Stomach smooth muscle (tissue), 2 donors: ENCODE data around the gene GRK1.
"Not testable (repeated sequence)": the region's sequence is repeated elsewhere in the genome, so short reads cannot be mapped to it uniquely, and the experiment has no call there.

Source experiments
- H3K27ac ChIP-seq: one replicate; pipeline ENCODE4 v1.7.0; 2013; ENCODE audit warnings: mild to moderate bottlenecking, low read length, inconsistent platforms
- H3K27me3 ChIP-seq, 2 donors: one replicate each; pipeline ENCODE4 v1.7.0; 2013; ENCODE audit warnings: low read length in 2 of 2; ENCODE audit not compliant: insufficient read depth in 2 of 2, control insufficient read depth in 1 of 2
- H3K36me3 ChIP-seq, 2 donors: one replicate each; pipeline ENCODE4 v1.7.0; 2013; ENCODE audit warnings: low read length in 2 of 2; ENCODE audit not compliant: control insufficient read depth in 2 of 2, insufficient read depth in 2 of 2
- H3K4me1 ChIP-seq: one replicate; pipeline ENCODE4 v1.7.0; 2013; ENCODE audit warnings: low read length; ENCODE audit not compliant: control insufficient read depth, insufficient read depth
- H3K4me3 ChIP-seq, 2 donors: one replicate each; pipeline ENCODE4 v1.7.0; 2013; ENCODE audit warnings: low read length in 2 of 2
- H3K9ac ChIP-seq, 2 donors: one replicate each; pipeline ENCODE4 v1.7.0; 2013; ENCODE audit warnings: low read length in 2 of 2, mild to moderate bottlenecking in 1 of 2
- H3K9me3 ChIP-seq, 2 donors: one replicate each; pipeline ENCODE4 v1.7.0; 2013; ENCODE audit warnings: low read length in 2 of 2; ENCODE audit not compliant: control insufficient read depth in 2 of 2
- donor health status: healthy.
- donor health status: Pancreatic carcinoma.

GRK1 gene

GRCh38 chr13:113724780-113725315, 57.8 kb downstream of the GRK1 start:
- peaks cover 14% of the 10 kb centered on the region for H3K4me1 ChIP-seq
- H3K9ac ChIP-seq = no peak overlapping the region
- peaks cover 0 to 21% of the 10 kb centered on the region in 2 donors for H3K27me3 ChIP-seq
- H3K4me3 ChIP-seq = peak overlapping the region; percentile 51 to 68
- no peak overlapping the region for H3K27ac ChIP-seq
- no peaks in the 10 kb centered on the region for H3K9me3 ChIP-seq
- H3K36me3 ChIP-seq = no peaks in the 10 kb centered on the region

GRCh38 chr13:113725329-113726105, 58.5 kb downstream of the GRK1 start:
- H3K27ac ChIP-seq, H3K9ac ChIP-seq, H3K36me3 ChIP-seq, H3K9me3 ChIP-seq: not testable (repeated sequence)
- Histone ChIP-seq H3K27me3 (peaks cover 0 to 25% of the 10 kb centered on the region in 2 donors), H3K4me1 (peaks cover 14% of the 10 kb centered on the region), H3K4me3 (peak overlapping the region in 1 of 2 donors; percentile 68)

GRCh38 chr13:113726106-113726821, 59.2 kb downstream of the GRK1 start:
- Histone ChIP-seq H3K27me3 (peaks cover 0 to 27% of the 10 kb centered on the region in 2 donors), H3K4me1 (peaks cover 14% of the 10 kb centered on the region), H3K4me3 (peak overlapping the region in 1 of 2 donors; percentile 49)
- H3K27ac ChIP-seq, H3K9ac ChIP-seq, H3K36me3 ChIP-seq, H3K9me3 ChIP-seq: not testable (repeated sequence)

DNA sequence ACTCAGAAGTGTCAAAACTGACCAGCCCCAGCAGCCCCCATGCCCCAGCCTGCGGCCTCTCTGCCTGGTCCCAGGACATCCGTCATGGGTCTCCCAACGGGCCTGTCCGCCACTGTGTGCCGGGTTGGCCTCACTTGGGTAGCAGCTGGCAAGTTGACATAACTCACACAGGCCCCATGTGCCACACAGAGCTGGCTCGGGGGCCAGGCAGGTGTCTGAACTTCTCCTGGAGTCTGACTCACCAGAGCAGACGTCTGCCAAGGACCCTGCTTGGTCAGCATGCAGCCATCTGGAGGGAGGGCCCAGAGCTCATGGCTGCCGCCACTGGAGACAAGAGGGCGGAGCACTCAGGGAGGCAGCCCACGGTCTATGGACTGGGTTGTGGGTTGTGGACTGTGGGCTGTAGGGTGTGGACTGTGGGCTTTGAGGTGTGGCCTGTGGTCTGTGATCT, 60.0 kb downstream of the GRK1 start:
- no peaks in the 10 kb centered on the region for H3K9me3 ChIP-seq
- H3K27ac ChIP-seq = no peak overlapping the region
- H3K4me3 ChIP-seq = no peak overlapping the region

DNA sequence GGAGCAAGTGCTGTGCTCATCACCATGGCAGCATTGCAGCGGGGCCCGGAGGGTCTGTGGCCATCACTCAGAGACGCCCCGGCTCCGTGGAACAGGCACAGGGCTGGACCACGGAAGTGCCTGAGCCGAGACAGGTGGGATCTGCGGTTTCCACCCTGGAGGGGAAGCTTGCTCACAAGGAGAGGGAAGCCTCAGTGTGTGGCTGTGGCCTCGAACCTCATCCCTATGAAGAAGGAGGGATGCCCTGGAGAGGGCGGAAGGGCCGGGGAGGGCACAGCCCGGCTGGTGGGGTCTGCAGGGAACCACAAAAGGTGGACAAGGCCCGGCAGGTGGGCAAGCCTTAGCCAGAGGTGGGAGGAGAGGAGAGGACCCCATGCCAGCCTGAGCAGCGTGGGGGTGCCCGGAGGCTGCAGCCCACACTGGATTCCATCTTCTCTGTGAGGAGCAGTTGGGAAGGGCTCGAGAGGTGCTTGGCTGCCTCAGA, 61.6 kb downstream of the GRK1 start:
- Histone ChIP-seq H3K4me1 (peaks cover 14% of the 10 kb centered on the region), H3K27me3 (peaks cover 0 to 27% of the 10 kb centered on the region in 2 donors), H3K9me3 (no peaks in the 10 kb centered on the region), H3K4me3 (no peak overlapping the region), H3K9ac (no peak overlapping the region), H3K27ac (no peak overlapping the region), H3K36me3 (no peaks in the 10 kb centered on the region)

More for the DNA sequence above, 60.0 kb downstream of the GRK1 start:
- Histone ChIP-seq H3K4me1 (peaks cover 14% of the 10 kb centered on the region), H3K36me3 (no peaks in the 10 kb centered on the region), H3K9ac (no peak overlapping the region), H3K27me3 (peaks cover 0 to 27% of the 10 kb centered on the region in 2 donors)

DNA sequence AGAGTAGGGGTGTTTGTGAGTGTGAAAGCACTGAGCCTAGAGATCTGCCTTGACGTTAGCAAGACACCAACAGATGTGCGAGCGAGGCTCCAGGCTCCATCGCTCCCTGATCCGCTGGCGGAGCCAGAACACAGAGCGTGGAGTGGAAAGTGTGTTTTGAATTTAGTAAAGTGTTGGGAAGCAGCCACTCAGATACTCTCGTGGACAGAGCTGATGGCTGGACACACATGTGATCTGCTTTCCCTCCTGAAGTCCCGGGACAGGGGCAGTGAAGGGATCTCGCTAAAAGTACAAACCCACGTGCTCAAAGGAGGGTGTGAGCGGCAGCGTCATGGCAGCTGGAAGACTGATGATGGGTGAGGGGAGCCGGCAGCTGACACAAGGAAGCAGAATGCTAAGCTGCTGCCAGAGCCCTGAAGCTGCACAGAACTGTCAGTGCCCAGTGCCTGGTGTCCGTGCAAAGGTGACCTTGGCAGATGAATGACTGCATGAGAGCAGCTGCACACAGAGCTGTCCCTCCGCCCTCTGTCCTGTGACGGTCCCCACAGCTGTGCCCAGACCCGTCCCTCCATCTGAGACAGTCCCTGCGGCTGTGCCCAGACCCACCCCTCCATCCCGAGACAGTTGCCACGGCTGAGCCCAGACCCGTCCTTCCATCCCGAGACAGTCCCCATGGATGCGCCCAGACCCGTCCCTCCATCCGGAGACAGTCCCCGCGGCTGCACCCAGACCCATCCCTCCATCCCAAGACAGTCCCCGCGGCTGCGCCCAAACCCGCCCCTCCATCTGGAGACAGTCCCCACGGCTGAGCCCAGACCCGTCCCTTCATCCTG, 62.4 kb downstream of the GRK1 start:
- peaks cover 14% of the 10 kb centered on the region for H3K4me1 ChIP-seq
- H3K27ac ChIP-seq = no peak overlapping the region
- H3K27me3 ChIP-seq = peaks cover 0 to 27% of the 10 kb centered on the region in 2 donors
- no peak overlapping the region for H3K4me3 ChIP-seq
- H3K9ac ChIP-seq = no peak overlapping the region
- H3K36me3 ChIP-seq = no peaks in the 10 kb centered on the region
- no peaks in the 10 kb centered on the region for H3K9me3 ChIP-seq

DNA sequence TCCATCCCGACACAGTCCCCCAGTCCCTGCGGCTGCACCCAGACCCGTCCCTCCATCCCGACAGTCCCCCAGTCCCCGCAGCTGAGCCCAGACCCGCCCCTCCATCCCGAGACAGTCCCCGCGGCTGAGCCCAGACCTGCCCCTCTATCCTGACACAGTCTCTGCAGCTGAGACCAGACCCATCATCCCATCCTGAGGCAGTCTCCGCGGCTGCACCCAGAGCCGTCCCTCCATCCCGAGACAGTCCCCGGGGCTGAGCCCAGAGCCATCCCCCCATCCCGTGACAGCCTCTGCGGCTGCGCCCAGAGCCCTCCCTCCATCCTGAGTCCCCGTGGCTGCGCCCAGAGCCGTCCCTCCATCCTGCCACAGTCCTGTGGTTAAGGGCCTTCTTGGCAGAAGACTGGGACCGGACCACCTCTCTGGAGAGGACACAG, 63.3 kb downstream of the GRK1 start:
- H3K4me1 ChIP-seq = peaks cover 9% of the 10 kb centered on the region
- H3K27me3 ChIP-seq = peaks cover 0 to 27% of the 10 kb centered on the region in 2 donors
- no peaks in the 10 kb centered on the region for H3K9me3 ChIP-seq
- no peak overlapping the region for H3K9ac ChIP-seq
- no peaks in the 10 kb centered on the region for H3K36me3 ChIP-seq
- no peak overlapping the region for H3K27ac ChIP-seq
- no peak overlapping the region for H3K4me3 ChIP-seq

DNA sequence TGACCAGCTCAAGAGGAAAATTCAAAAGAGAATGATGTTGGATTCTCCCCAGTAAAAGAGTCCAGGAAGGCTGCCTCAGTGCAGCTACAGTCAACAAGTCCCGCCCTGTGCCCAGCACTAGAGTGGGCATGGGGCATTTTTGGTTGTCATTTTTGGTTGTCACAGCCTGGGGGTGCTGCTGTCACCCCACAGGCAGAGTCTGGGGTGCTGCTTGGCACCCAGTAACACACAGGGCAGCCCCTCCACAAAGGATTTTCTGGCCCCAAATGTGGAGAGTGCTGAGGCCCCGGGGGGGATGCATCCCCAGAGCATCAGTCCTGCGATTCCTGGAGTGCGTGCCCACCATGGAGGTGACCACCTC, 63.8 kb downstream of the GRK1 start:
- no peaks in the 10 kb centered on the region for H3K9me3 ChIP-seq
- H3K9ac ChIP-seq = no peak overlapping the region
- H3K27ac ChIP-seq = no peak overlapping the region
- H3K4me3 ChIP-seq = no peak overlapping the region
- peaks cover 0 to 27% of the 10 kb centered on the region in 2 donors for H3K27me3 ChIP-seq
- no peaks in the 10 kb centered on the region for H3K36me3 ChIP-seq
- H3K4me1 ChIP-seq = peaks cover 9% of the 10 kb centered on the region

DNA sequence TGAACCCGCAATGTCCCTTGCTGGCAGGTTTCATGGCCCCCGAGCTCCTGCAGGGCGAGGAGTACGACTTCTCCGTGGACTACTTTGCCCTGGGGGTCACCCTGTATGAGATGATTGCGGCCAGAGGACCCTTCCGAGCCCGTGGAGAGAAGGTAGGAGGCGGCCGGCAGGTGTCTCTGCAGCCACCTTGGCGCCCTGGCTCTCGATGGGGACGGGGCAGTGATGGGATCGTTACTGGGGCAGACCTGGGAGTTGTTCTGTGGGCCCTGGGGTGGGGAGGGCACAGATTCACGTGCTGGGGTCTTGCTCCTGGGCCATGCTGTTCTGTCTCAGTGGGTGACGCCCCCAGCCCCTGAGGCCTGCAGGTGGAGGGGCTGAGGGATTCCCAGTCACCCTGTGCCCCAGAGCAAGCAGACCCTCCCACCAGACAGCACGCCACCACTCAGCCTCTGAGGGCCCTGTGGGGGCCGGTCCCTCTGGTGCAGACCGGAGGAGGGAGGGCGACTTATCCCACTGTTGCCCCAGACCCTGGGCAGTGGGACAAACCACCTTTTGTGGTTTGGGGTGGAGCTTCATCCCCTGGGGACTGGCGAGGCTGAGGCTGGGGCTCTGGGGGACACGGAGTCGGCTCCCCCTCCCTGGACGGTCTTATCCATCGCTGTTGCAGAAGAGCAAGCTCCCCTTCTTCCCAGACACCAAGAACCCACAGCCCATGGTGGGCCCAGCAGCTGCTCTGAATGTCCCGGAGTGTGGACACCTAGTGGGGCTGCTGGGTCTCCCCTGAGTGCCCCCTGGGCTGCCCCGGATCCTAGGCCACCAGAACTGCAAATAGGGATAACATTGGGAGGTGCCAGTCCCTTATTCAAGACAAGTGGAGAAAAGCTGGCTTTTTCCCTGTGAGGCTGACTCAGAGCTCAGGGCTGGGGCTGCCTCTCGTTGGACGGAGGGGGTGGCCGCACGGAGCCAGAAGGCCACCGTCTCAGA, 64.5 kb downstream of the GRK1 start:
- Histone ChIP-seq H3K4me1 (peaks cover 9% of the 10 kb centered on the region), H3K27ac (no peak overlapping the region), H3K9ac (no peak overlapping the region), H3K27me3 (peaks cover 0 to 27% of the 10 kb centered on the region in 2 donors), H3K4me3 (no peak overlapping the region), H3K36me3 (no peaks in the 10 kb centered on the region), H3K9me3 (no peaks in the 10 kb centered on the region)
